GM12891 (cell line): Measurements from ENCODE around the gene ABCB7.
"Not testable (repeated sequence)": the region's sequence is repeated elsewhere in the genome, so short reads cannot be mapped to it uniquely, and the experiment has no call there.

ENCODE experiments used
- POLR2A ChIP-seq: IDR thresholded peaks from 2 replicates; pipeline ENCODE4 v1.6.1; 2011; ENCODE audit warnings: low read depth, low read length, control low read depth
- POLR2AphosphoS5 ChIP-seq: IDR thresholded peaks from 2 replicates; pipeline ENCODE4 v1.6.1; 2011; ENCODE audit warnings: low read depth, low read length, control low read depth
- TAF1 ChIP-seq: IDR thresholded peaks from 2 replicates; pipeline ENCODE4 v1.6.1; 2011; ENCODE audit warnings: low read depth, low read length, control low read depth

DNA sequence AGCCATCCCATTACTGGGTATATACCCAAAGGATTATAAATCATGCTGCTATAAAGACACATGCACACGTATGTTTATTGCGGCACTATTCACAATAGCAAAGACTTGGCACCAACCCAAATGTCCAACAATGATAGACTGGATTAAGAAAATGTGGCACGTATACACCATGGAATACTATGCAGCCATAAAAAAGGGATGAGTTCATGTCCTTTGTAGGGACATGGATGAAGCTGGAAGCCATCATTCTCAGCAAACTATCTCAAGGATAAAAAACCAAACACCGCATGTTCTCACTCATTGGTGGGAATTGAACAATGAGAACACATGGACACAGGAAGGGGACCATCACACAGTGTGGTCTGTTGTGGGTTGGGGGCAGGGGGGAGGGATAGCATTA is 111.9 kb downstream of the ABCB7 start:
- not testable (repeated sequence) for TF ChIP-seq POLR2AphosphoS5, TAF1, POLR2A
